Esophagus squamous epithelium (tissue), 4 donors: Measurements from ENCODE around the gene ZG16.

Experiments
- POLR2A ChIP-seq, 4 donors: fragments of 450-650 bp; IDR thresholded peaks; one replicate each; pipeline ENCODE4 v1.6.1; 2017; ENCODE audit warnings: antibody characterized with exemption in 4 of 4, mild to moderate bottlenecking in 4 of 4, moderate library complexity in 3 of 4
- TF ChIP-seq, protein P1 (sequence below), 6 experiments: fragments of 450-650 bp in 4 of 6; fragments of 200-600 bp in 2 of 6; sonication (generic) in 2 of 6; IDR thresholded peaks; one replicate each; pipeline ENCODE4 v1.5.1; 2016 to 2019; ENCODE audit warnings: antibody characterized with exemption in 6 of 6, mild to moderate bottlenecking in 4 of 6, moderate library complexity in 4 of 6

DNA sequence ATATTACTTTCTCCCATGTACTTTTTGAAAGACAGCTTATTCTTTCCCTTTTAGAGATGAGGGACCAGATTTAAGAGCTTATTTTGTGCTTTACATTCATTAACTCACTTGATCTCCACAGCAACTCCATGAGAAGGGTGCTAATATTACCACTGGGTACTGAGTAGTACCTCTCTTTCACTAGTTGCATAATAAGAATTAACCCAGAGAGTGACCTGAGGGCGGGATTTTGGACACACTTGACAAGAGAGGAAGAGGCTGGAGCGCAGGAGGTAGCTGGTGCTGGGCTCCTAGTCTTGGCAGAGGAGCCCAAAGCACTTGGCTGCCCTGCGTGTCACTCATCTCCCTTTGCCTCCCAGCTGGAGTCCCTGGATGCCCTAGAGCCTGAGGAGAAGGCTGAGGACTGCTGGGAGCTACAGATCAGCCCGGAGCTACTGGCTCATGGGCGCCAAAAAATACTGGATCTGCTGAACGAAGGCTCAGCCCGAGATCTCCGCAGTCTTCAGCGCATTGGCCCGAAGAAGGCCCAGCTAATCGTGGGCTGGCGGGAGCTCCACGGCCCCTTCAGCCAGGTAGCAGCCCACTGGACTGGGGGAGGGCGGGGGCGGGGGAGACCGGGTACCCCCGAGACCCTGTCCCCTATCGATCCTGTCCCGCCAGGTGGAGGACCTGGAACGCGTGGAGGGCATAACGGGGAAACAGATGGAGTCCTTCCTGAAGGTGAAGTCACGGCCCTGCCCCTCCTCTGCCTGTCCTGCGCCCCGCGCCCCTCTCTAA lies 26.6 kb downstream of the ZG16 start:
- TF ChIP-seq, protein P1, sequence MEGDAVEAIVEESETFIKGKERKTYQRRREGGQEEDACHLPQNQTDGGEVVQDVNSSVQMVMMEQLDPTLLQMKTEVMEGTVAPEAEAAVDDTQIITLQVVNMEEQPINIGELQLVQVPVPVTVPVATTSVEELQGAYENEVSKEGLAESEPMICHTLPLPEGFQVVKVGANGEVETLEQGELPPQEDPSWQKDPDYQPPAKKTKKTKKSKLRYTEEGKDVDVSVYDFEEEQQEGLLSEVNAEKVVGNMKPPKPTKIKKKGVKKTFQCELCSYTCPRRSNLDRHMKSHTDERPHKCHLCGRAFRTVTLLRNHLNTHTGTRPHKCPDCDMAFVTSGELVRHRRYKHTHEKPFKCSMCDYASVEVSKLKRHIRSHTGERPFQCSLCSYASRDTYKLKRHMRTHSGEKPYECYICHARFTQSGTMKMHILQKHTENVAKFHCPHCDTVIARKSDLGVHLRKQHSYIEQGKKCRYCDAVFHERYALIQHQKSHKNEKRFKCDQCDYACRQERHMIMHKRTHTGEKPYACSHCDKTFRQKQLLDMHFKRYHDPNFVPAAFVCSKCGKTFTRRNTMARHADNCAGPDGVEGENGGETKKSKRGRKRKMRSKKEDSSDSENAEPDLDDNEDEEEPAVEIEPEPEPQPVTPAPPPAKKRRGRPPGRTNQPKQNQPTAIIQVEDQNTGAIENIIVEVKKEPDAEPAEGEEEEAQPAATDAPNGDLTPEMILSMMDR (IDR thresholded peaks at IDR 0.05): no peak
- TF ChIP-seq POLR2A (IDR thresholded peaks at IDR 0.05): no peak
